HepG2 (cell line): Measurements from ENCODE around the gene FURIN. TPM values are rescaled to one million over a fixed set of nuclear protein-coding genes. Genes with fewer than 3 reads are reported as not detected.

ENCODE experiments used
- ARID4A ChIP-seq: sonication (generic); formaldehyde crosslinking; IDR thresholded peaks from 2 replicates; pipeline ENCODE4 v1.5.0; 2020; ENCODE audit warnings: mild to moderate bottlenecking, missing genetic modification reagents, borderline replicate concordance
- FUBP1 ChIP-seq: sonication (generic); formaldehyde crosslinking; IDR thresholded peaks from 2 replicates; pipeline ENCODE4 v1.5.1; 2020; ENCODE audit warnings: missing genetic modification reagents, mild to moderate bottlenecking, borderline replicate concordance
- KDM4B ChIP-seq: sonication (generic); formaldehyde crosslinking; IDR thresholded peaks from 2 replicates; pipeline ENCODE4 v1.4.0; 2020; ENCODE audit warnings: missing genetic modification reagents
- MAF1 ChIP-seq: sonication (generic); formaldehyde crosslinking; IDR thresholded peaks from 2 replicates; pipeline ENCODE4 v1.5.0; 2020; ENCODE audit warnings: missing genetic modification reagents, borderline replicate concordance
- MIER2 ChIP-seq: IDR thresholded peaks from 2 replicates; pipeline ENCODE4 v1.6.1; 2016; ENCODE audit warnings: missing biosample characterization, missing genetic modification reagents
- MIXL1 ChIP-seq: IDR thresholded peaks from 2 replicates; pipeline ENCODE4 v1.6.1; 2016
- MTF2 ChIP-seq: sonication (generic); formaldehyde crosslinking; IDR thresholded peaks from 2 replicates; pipeline ENCODE4 v1.5.0; 2020; ENCODE audit warnings: missing genetic modification reagents, borderline replicate concordance
- PHF21A ChIP-seq: sonication (generic); formaldehyde crosslinking; IDR thresholded peaks from 2 replicates; pipeline ENCODE4 v1.5.0; 2020; ENCODE audit warnings: mild to moderate bottlenecking, missing genetic modification reagents
- SAP130 ChIP-seq: IDR thresholded peaks from 2 replicates; pipeline ENCODE4 v1.6.1; 2016; ENCODE audit warnings: low read depth
- SNAI1 ChIP-seq: sonication (generic); formaldehyde crosslinking; IDR thresholded peaks from 2 replicates; pipeline ENCODE4 v1.5.0; 2020; ENCODE audit warnings: mild to moderate bottlenecking, missing genetic modification reagents, borderline replicate concordance
- ZNF431 ChIP-seq: sonication (generic); formaldehyde crosslinking; IDR thresholded peaks from 2 replicates; pipeline ENCODE4 v1.9.0; 2022; ENCODE audit warnings: missing genetic modification reagents, low read depth, mild to moderate bottlenecking, borderline replicate concordance
- ZNF768 ChIP-seq: sonication (generic); formaldehyde crosslinking; IDR thresholded peaks from 2 replicates; pipeline ENCODE4 v1.4.0; 2020; ENCODE audit warnings: missing genetic modification reagents
- polyA plus RNA-seq, 8 experiments: library from polyadenylated mRNA; depleted of rRNA in 3 of 8; stranded (reverse) in 7 of 8; unstranded in 1 of 8; fragments of >200 nt; fragmentation: Illumina TruSeq in 4 of 8; extraction: Trizol in 4 of 8; gene quantifications; 2 replicates each; pipeline versions ENCODE4 v1.2.1 to v1.2.3, GENCODE V29; 2011 to 2016; ENCODE audit warnings: low read depth in 4 of 8, missing spikeins in 1 of 8, mixed read lengths in 1 of 8; ENCODE audit not compliant: insufficient read depth in 1 of 8
- total RNA-seq, 5 experiments: library from RNA; depleted of rRNA; stranded (reverse); fragments of >200 nt; fragmentation: Illumina TruSeq; extraction: Trizol; gene quantifications; 2 replicates each; pipeline ENCODE4 v1.2.3, GENCODE V29; 2016; ENCODE audit warnings: low read depth in 1 of 5
- TF ChIP-seq, protein P1 (sequence below): sonication (generic); formaldehyde crosslinking; IDR thresholded peaks from 2 replicates; pipeline ENCODE4 v1.5.0; 2020; ENCODE audit warnings: mild to moderate bottlenecking, missing genetic modification reagents, borderline replicate concordance
- TF ChIP-seq, protein P2 (sequence below): sonication (generic); formaldehyde crosslinking; IDR thresholded peaks from 2 replicates; pipeline ENCODE4 v1.4.0; 2020; ENCODE audit warnings: missing genetic modification reagents, low read depth, mild to moderate bottlenecking, borderline replicate concordance
- TF ChIP-seq, protein P3 (sequence below), 2 experiments: sonication (generic) in 1 of 2; formaldehyde crosslinking in 1 of 2; IDR thresholded peaks; 2 replicates each; pipeline versions ENCODE4 v1.4.0 to v1.6.1; 2018 to 2020; ENCODE audit warnings: missing genetic modification reagents in 2 of 2, borderline replicate concordance in 1 of 2, low read depth in 1 of 2, mild to moderate bottlenecking in 1 of 2, missing biosample characterization in 1 of 2

FURIN gene
- total and polyA plus RNA-seq, 2 of the 13 experiments (the other 11 are each of a cell fraction or from before 2014, with no cell fraction given), result 15.2 to 17.4 TPM

- TF ChIP-seq, protein P1, sequence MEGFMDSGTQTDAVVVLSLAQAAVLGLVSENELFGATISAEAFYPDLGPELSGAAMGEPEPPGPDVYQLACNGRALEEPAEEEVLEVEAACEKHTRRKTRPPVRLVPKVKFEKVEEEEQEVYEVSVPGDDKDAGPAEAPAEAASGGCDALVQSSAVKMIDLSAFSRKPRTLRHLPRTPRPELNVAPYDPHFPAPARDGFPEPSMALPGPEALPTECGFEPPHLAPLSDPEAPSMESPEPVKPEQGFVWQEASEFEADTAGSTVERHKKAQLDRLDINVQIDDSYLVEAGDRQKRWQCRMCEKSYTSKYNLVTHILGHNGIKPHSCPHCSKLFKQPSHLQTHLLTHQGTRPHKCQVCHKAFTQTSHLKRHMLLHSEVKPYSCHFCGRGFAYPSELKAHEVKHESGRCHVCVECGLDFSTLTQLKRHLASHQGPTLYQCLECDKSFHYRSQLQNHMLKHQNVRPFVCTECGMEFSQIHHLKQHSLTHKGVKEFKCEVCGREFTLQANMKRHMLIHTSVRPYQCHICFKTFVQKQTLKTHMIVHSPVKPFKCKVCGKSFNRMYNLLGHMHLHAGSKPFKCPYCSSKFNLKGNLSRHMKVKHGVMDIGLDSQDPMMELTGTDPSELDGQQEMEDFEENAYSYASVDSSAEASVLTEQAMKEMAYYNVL (CRISPR knock-in tag), result no peak
- TF ChIP-seq, protein P2, sequence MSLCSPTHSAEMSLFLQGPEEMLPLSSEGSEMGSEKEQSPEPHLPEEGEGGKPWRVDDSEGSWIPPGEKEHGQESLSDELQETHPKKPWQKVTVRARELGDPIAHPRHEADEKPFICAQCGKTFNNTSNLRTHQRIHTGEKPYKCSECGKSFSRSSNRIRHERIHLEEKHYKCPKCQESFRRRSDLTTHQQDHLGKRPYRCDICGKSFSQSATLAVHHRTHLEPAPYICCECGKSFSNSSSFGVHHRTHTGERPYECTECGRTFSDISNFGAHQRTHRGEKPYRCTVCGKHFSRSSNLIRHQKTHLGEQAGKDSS (CRISPR knock-in tag), result peak; percentile 36; the same call in 1 of the 2 replicates
- no peak for TF ChIP-seq MAF1 (CRISPR knock-in tag)
- peak; percentile 74 for TF ChIP-seq SAP130 (CRISPR knock-in tag)
- peak; percentile 56; the same call in 1 of the 2 replicates for TF ChIP-seq ARID4A
- TF ChIP-seq SNAI1 (CRISPR knock-in tag), result 0 out of 2 replicates have a peak, but pooled peaks have one; percentile 2
- TF ChIP-seq MIER2, result peak; percentile 47; the same call in 1 of the 2 replicates
- no peak; the same call in 1 of the 2 replicates for TF ChIP-seq MTF2 (CRISPR knock-in tag)
- TF ChIP-seq FUBP1, result no peak
- TF ChIP-seq PHF21A (CRISPR knock-in tag), result no peak
- TF ChIP-seq KDM4B (CRISPR knock-in tag), result no peak
- TF ChIP-seq ZNF431 (CRISPR knock-in tag), result no peak
- TF ChIP-seq, protein P3, sequence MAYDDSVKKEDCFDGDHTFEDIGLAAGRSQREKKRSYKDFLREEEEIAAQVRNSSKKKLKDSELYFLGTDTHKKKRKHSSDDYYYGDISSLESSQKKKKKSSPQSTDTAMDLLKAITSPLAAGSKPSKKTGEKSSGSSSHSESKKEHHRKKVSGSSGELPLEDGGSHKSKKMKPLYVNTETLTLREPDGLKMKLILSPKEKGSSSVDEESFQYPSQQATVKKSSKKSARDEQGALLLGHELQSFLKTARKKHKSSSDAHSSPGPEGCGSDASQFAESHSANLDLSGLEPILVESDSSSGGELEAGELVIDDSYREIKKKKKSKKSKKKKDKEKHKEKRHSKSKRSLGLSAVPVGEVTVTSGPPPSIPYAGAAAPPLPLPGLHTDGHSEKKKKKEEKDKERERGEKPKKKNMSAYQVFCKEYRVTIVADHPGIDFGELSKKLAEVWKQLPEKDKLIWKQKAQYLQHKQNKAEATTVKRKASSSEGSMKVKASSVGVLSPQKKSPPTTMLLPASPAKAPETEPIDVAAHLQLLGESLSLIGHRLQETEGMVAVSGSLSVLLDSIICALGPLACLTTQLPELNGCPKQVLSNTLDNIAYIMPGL (CRISPR knock-in tag; IDR thresholded peaks at IDR 0.05; ENCODE audit: borderline replicate concordance in 1 of 2, low read depth in 1 of 2), result peak; percentile 90 to 98
- peak; percentile 57; the same call in 1 of the 2 replicates for TF ChIP-seq MIXL1 (CRISPR knock-in tag)
- peak; percentile 76; the same call in 1 of the 2 replicates for TF ChIP-seq ZNF768 (CRISPR knock-in tag)
Measured at GRCh38 chr15:90902040-90902839, 33.9 kb downstream of the FURIN start (continued).
